Subcutaneous adipose tissue (tissue), 4 donors: ENCODE measurements around the gene CDH5. TPM values are rescaled to one million over a fixed set of nuclear protein-coding genes. Genes with fewer than 3 reads are reported as not detected.

Experiments used
- CTCF ChIP-seq: fragments of 450-650 bp; IDR thresholded peaks from one replicate; pipeline ENCODE4 v1.5.1; 2016; ENCODE audit warnings: low read depth, mild to moderate bottlenecking, control low read depth, antibody characterized with exemption, moderate library complexity
- total RNA-seq, 4 donors: library from RNA; depleted of rRNA; stranded (reverse); fragments of >200 nt; gene quantifications; one replicate each; pipeline ENCODE4 v1.1.0, GENCODE V29; 2016

CDH5 gene
- total RNA-seq, 4 donors from 2014 or later = 28.7 to 155 (median 43.2) TPM

DNA sequence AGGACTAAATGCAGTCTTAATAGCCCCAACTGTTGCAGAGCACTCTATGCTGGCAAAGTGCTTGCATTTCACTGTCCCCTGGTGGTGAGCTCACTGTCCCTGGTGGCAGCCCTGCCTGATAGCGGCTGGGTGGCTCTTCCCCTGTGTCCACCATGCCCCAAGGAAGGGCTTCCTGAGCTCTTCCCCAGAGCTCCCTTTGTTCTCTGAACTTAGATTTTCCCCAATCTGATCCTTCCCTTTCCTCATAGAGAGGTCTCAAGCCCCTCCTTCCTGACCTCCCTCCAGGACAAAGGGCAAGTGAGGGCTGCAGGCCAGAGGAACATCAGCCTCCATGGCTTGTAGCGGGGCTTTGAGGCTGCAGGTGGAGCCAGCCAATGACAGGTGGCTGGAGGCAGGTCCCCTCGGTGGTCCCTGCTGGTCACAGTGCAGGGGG lies 77.6 kb downstream of the CDH5 start:
- no peak for TF ChIP-seq CTCF

- no peak for TF ChIP-seq CTCF
These were observed 80.2 kb downstream of the CDH5 start for GRCh38 chr16:66446737-66447136.

DNA sequence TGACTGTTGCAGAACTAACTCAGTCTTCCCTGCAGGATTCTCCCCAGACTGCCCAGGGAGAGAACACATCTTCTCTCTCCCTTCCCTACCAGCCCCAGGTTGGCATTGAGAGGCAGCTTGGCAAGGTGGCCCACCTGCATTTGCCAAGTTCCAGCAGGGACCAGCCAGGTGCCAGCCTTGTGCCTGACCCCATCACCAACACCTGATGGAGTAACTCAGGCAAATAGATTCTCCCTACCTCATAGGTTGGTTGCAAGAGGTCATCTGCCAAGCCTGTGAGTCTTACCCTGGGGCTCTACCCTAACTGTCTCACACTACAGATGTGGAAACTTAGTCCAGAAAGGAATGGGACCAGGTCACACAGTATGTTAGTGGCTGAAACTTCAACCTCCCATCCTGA lies 81.0 kb downstream of the CDH5 start:
- TF ChIP-seq CTCF = no peak

GRCh38 chr16:66451548-66451947 lies 85.1 kb downstream of the CDH5 start:
- TF ChIP-seq CTCF = no peak

Other genes starting within 250 kb of the CDH5 start
- gene BEAN1, start 60.6 kb downstream of the CDH5 start, total RNA-seq = under 1 TPM in 1 of 4 donors, not detected in 3; 0.88 TPM
- gene TK2, start 183.4 kb downstream of the CDH5 start, total RNA-seq = 100 to 1,000 TPM in 2 of 4 donors, 10 to 100 TPM in 2; 63.6 to 118 (median 92.4) TPM
- gene CKLF, start 185.9 kb downstream of the CDH5 start, total RNA-seq = 10 to 100 TPM; 30.5 to 94.3 (median 42.2) TPM
- gene CMTM1, start 199.7 kb downstream of the CDH5 start, total RNA-seq = 1 to 10 TPM in 1 of 4 donors, under 1 TPM in 2, not detected in 1; 0.66 to 2.2 (median 0.82) TPM
- gene CMTM2, start 212.8 kb downstream of the CDH5 start, total RNA-seq = not detected
- gene CMTM3, start 238.0 kb downstream of the CDH5 start, total RNA-seq = 100 to 1,000 TPM in 1 of 4 donors, 10 to 100 TPM in 3; 27.5 to 101 (median 43.1) TPM